Central memory CD4-positive, alpha-beta T cell (primary cell): ENCODE data around the gene INTS6.

Experiments used
- DNase-seq: peaks from one replicate; pipeline ENCODE4 v3.0.0; 2022

INTS6 gene

DNA sequence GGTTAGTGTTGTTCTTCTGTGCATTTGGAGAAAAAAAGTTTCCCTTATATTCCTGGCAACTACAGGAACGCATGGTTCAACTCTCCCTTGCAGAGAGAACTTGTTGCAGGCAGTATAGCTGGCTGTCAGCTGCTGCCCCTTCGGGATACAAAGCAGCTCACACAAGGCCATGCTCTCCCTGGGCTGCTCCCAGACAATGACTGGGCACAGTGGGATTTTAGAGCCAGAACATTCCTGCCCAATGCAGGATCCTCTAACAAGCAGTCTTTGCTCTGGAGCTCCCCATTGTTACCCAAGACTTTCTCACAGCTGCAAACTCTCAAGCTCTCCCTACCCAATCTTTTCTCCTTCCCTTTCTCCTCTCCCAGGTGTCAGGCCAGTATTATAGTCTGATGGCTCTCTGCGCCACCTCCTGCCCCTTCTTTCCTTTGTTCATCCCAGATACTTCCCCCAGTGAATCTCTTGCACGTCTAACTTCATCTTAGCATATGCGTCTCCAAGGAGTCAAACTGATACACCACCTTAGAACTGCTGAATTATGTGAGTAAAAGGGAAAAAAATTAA, 140.8 kb downstream of the INTS6 start:
- no peak for DNase-seq
